IPS-18c (cell line): Measurements from ENCODE around the gene OSCAR.

Source experiments
- H3K4me3 ChIP-seq: 2 replicates; pipeline ENCODE4 v1.7.0; 2013; ENCODE audit warnings: low read depth, mild to moderate bottlenecking, low read length, moderate library complexity; ENCODE audit not compliant: insufficient read depth
- H3K9me3 ChIP-seq: one replicate; pipeline ENCODE4 v1.6.1; 2013; ENCODE audit warnings: mild to moderate bottlenecking, low read length, moderate library complexity; ENCODE audit not compliant: control insufficient read depth, insufficient read depth

OSCAR gene

GRCh38 chr19:54128796-54129616 is 28.4 kb upstream of the OSCAR start:
- Histone ChIP-seq H3K9me3 (peaks cover 2% of the 10 kb centered on the region), H3K4me3 (no peak overlapping the region)

GRCh38 chr19:54128441-54128725 is 27.8 kb upstream of the OSCAR start:
- no peak overlapping the region for H3K4me3 ChIP-seq
- peaks cover 2% of the 10 kb centered on the region for H3K9me3 ChIP-seq

DNA sequence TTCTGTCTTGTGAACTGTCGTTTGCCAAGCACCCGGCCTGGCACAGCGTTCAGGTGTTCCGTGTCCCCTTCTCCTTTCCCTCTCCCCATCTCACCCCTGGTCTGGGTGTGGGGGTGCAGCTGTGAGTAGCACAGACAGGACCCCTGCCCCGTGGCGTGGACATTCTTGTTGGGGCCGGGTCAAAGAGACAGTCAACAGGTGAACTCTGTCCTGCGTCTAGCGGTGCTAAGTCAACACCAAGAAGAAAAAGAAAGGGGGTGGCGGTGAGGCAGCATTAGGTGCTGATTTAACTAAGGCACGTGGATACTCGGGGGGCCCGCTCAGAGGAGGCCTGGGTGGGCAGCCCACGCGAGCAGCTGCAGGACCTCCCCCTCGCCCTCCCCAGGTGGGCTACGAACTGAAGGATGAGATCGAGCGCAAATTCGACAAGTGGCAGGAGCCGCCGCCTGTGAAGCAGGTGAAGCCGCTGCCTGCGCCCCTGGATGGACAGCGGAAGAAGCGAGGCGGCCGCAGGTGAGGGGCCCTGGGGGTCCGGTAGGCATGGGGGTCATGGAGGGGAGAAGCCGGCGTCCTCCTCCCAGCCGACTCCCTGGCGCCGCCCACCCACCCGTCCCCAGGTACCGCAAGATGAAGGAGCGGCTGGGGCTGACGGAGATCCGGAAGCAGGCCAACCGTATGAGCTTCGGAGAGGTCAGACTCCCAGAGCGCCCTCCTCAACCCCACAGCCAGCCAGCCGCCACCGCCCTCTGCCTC is 27.3 kb upstream of the OSCAR start:
- Histone ChIP-seq H3K9me3 (no peaks in the 10 kb centered on the region), H3K4me3 (no peak overlapping the region)

DNA sequence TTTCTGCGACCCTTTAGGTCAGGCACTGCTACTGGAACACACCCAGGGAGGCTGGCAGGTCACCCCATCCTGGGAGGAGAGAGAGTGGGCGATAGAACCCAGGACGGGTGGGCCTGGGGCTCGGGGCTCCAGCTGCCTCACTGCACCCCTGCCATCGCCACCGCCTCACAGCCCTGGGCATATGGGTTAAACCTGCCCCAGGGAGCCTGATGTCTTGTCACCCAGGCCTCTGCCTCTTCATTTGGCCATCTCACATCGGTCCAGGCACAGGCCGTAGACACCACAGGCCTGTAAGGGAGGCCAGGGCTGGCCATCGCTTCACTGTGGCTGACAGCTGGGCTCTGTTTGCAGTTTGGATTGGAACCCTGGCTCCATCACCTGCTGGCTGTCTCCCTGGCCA is 25.1 kb upstream of the OSCAR start:
- H3K4me3 ChIP-seq, result no peak overlapping the region
- H3K9me3 ChIP-seq, result no peaks in the 10 kb centered on the region

- no peak overlapping the region for H3K4me3 ChIP-seq
- no peaks in the 10 kb centered on the region for H3K9me3 ChIP-seq
These were observed 23.8 kb upstream of the OSCAR start for GRCh38 chr19:54124393-54124792.

- no peaks in the 10 kb centered on the region for H3K9me3 ChIP-seq
These were observed 23.1 kb upstream of the OSCAR start for GRCh38 chr19:54123682-54124081.

DNA sequence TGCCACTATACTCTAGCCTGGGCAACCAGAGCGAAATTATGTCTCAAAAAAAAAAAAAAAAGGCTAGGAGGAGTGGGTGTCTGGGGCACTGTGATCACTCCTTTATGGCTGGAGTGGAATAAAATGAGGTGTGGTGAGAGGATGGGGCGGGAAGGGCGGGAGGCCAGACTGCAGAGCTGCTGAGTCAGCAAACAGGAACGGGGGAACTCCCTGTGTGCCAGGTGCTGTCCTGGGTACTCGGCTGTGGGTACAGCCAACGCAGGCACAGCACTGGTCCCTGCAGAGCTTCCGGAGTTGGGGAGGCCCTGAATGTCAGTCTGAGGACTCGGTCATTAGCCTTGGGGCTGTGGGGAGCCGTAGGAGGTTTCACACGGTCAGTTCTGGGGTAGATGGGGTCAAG is 20.7 kb upstream of the OSCAR start:
- no peaks in the 10 kb centered on the region for H3K9me3 ChIP-seq

More at GRCh38 chr19:54123682-54124081, 23.1 kb upstream of the OSCAR start:
- no peak overlapping the region for H3K4me3 ChIP-seq

GRCh38 chr19:54115109-54116063 is 14.8 kb upstream of the OSCAR start, which contains the start of the genes PRPF31 and TFPT:
Gene PRPF31 (plus strand): TSS chr19:54115754. CDS start chr19:54118279, 2,525 bp downstream.
Gene TFPT (minus strand): TSS chr19:54115657. CDS start chr19:54115269, 388 bp downstream.
- H3K4me3 ChIP-seq, result peak within 1 kb of the TSS; percentile 87
- H3K9me3 ChIP-seq, result no peaks in the 10 kb centered on the region

More for the DNA sequence above, 20.7 kb upstream of the OSCAR start:
- no peak overlapping the region for H3K4me3 ChIP-seq

GRCh38 chr19:54114340-54115108 is 13.9 kb upstream of the OSCAR start:
- H3K9me3 ChIP-seq, result no peaks in the 10 kb centered on the region
- H3K4me3 ChIP-seq, result peak overlapping the region; percentile 87

- Histone ChIP-seq H3K4me3 (no peak overlapping the region), H3K9me3 (no peaks in the 10 kb centered on the region)
These were observed 9.0 kb upstream of the OSCAR start for GRCh38 chr19:54109651-54110050.

GRCh38 chr19:54108496-54108895 is 7.9 kb upstream of the OSCAR start:
- Histone ChIP-seq H3K4me3 (no peak overlapping the region), H3K9me3 (no peaks in the 10 kb centered on the region)

GRCh38 chr19:54107876-54108490 is 7.4 kb upstream of the OSCAR start:
- no peaks in the 10 kb centered on the region for H3K9me3 ChIP-seq
- no peak overlapping the region for H3K4me3 ChIP-seq

- no peaks in the 10 kb centered on the region for H3K9me3 ChIP-seq
- H3K4me3 ChIP-seq, result no peak overlapping the region
These were observed 6.1 kb upstream of the OSCAR start for GRCh38 chr19:54106716-54107115.

DNA sequence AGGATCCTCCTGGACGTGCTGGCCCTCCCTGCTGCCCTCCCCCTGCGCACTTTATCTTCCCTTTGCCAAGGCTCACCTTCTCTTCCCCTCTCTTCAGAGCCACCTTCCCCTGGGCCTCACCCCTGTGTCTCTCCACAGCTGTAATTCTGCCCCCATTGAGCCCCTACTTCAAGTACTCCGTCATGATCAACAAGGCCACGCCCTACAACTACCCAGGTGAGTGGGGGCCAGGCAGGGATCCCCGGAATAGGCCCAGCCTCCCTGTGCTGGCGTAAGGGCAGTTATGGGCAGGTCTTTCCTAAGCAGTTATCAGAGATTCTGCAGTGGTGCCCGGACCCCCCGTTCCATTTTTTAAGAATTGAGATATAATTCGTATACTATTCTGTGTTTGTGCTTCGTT is 5.2 kb upstream of the OSCAR start:
- no peaks in the 10 kb centered on the region for H3K9me3 ChIP-seq

DNA sequence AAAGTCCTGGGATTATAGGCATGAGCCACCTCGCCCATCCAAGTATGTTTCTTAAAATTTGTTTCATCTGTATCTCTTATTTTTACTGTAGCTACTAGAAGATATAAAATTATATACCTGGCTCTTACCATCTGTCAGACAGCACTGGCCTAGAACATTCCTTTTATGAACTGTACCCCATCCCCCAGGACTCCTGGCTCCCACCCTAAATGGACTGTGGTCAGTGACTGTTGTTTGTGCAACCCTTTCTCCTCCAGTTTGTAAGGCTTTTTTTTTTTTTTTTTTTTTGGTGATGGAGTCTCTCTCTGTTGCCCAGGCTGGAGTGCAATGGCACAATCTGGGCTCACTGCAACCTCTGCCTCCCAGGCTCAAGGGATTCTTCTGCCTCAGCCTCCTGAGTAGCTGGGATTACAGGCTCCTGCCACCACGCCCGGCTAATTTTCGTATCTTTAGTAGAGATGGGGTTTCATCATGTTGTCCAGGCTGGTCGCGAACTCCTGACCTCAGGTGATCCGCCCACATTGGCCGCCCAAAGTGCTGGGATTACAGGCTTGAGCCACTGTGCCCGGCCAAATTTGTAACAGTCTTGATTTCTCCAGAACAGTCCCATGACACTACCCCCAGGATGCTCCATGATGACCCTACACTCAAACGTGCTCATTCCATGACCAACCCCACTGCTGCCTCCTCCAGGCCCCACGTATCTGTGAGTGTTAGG is 4.6 kb upstream of the OSCAR start:
- H3K4me3 ChIP-seq, result no peak overlapping the region
- H3K9me3 ChIP-seq, result no peaks in the 10 kb centered on the region

More for the DNA sequence above, 5.2 kb upstream of the OSCAR start:
- H3K4me3 ChIP-seq, result no peak overlapping the region
